Activated CD8-positive, alpha-beta T cell treated with anti-CD3 and anti-CD28 coated beads for 36 hours (primary cell): ENCODE measurements around the gene TIMM8A. TPM values are rescaled to one million over a fixed set of nuclear protein-coding genes. Genes with fewer than 3 reads are reported as not detected.

Experiments used
- ATAC-seq: fragments of 200-7000 bp; cut with Tn5 transposase; one replicate; pipeline ENCODE4 v1.10.0; 2021; ENCODE audit warnings: mild to moderate bottlenecking, moderate library complexity
- CTCF ChIA-PET: fragments of 350-600 bp; sonication (Branson Sonifier 250); formaldehyde crosslinking; loops from one replicate; lab custom pipeline; 2021; ENCODE audit warnings: antibody characterized with exemption; lab: Charles Lee
- POLR2A ChIA-PET: fragments of 350-600 bp; sonication (Branson Sonifier 250); formaldehyde crosslinking; loops from one replicate; lab custom pipeline; 2021; ENCODE audit warnings: antibody characterized with exemption; lab: Charles Lee
- DNase-seq: peaks from one replicate; pipeline ENCODE4 v3.0.0-alpha.2; 2020
- H3K27ac Mint-ChIP-seq: one replicate; pipeline ENCODE4 v1.8.0; 2021; ENCODE audit warnings: mild to moderate bottlenecking, mixed read lengths
- H3K27me3 Mint-ChIP-seq: one replicate; pipeline ENCODE4 v1.8.0; 2021; ENCODE audit warnings: mixed read lengths
- H3K36me3 Mint-ChIP-seq: one replicate; pipeline ENCODE4 v1.8.0; 2021; ENCODE audit warnings: low read depth, mixed read lengths
- H3K4me1 Mint-ChIP-seq: one replicate; pipeline ENCODE4 v1.8.0; 2021; ENCODE audit warnings: low read depth, mixed read lengths
- H3K4me3 Mint-ChIP-seq: one replicate; pipeline ENCODE4 v1.8.0; 2021; ENCODE audit warnings: mild to moderate bottlenecking, moderate library complexity, mixed read lengths
- H3K9me3 Mint-ChIP-seq: one replicate; pipeline ENCODE4 v1.8.0; 2021; ENCODE audit warnings: mixed read lengths
- CTCF ChIP-seq: fragments of 200-600 bp; IDR thresholded peaks from one replicate; pipeline ENCODE4 v1.8.0; 2022; ENCODE audit warnings: antibody characterized with exemption, mild to moderate bottlenecking
- intact Hi-C: fragments of 100-400 bp; cut with micrococcal nuclease; formaldehyde crosslinking; loops from one replicate; pipeline ENCODE4 v1.10.0; 2022
- total RNA-seq, 2 experiments: library from RNA; stranded (reverse); gene quantifications; one replicate each; pipeline ENCODE4 v1.2.3, GENCODE V29; 2021

Gene TIMM8A
- total RNA-seq, 2 experiments from 2014 or later = 23.2 to 26.3 TPM

GRCh38 chrX:101362116-101362515, 13.6 kb upstream of the TIMM8A start:
- no peak for TF ChIP-seq CTCF
- H3K27me3 Mint-ChIP-seq = no peaks in the 10 kb centered on the region
- intact Hi-C loops = no loop called here
- no peak for DNase-seq
- no peak for ATAC-seq
- H3K9me3 Mint-ChIP-seq = no peaks in the 10 kb centered on the region
- H3K4me3 Mint-ChIP-seq = no peak overlapping the region
- no peak overlapping the region for H3K27ac Mint-ChIP-seq
- peaks cover 4% of the 10 kb centered on the region for H3K4me1 Mint-ChIP-seq
- H3K36me3 Mint-ChIP-seq = no peaks in the 10 kb centered on the region
- ChIA-PET CTCF (no interaction called here), POLR2A (no interaction called here)

DNA sequence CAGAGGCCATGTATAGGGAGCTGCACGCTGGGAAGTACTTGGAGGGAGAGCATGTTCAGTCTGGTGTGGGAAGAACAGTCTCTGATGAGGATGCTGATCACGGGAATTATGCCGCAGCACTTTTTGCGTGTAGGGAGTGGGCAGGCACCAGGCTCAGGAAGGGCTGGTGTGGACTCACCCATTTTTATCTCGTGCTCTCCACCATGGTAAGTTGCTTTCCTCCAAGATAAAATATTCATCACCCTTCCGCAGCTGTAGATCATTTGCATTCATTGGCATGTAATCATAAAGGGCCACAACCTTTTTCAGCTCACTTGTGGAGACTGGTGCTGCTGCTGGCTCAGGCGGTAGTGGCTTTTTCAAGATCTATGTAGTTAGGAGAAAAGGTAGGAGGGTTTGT, 11.8 kb upstream of the TIMM8A start:
- POLR2A ChIA-PET = no interaction called here
- Mint-ChIP-seq H3K27ac (no peak overlapping the region), H3K4me3 (no peak overlapping the region), H3K9me3 (no peaks in the 10 kb centered on the region), H3K27me3 (no peaks in the 10 kb centered on the region), H3K36me3 (no peaks in the 10 kb centered on the region), H3K4me1 (peaks cover 4% of the 10 kb centered on the region)
- intact Hi-C loops = no loop called here
- no peak for DNase-seq
- TF ChIP-seq CTCF = no peak
- CTCF ChIA-PET = no interaction called here
- ATAC-seq = no peak

- Mint-ChIP-seq H3K36me3 (no peaks in the 10 kb centered on the region), H3K27me3 (no peaks in the 10 kb centered on the region), H3K27ac (no peak overlapping the region), H3K9me3 (no peaks in the 10 kb centered on the region), H3K4me3 (no peak overlapping the region), H3K4me1 (peaks cover 4% of the 10 kb centered on the region)
- POLR2A ChIA-PET = no interaction called here
- CTCF ChIA-PET = no interaction called here
- intact Hi-C loops = no loop called here
- ATAC-seq = no peak
- TF ChIP-seq CTCF = no peak
- no peak for DNase-seq
Observed at GRCh38 chrX:101359966-101360365, 11.4 kb upstream of the TIMM8A start.

DNA sequence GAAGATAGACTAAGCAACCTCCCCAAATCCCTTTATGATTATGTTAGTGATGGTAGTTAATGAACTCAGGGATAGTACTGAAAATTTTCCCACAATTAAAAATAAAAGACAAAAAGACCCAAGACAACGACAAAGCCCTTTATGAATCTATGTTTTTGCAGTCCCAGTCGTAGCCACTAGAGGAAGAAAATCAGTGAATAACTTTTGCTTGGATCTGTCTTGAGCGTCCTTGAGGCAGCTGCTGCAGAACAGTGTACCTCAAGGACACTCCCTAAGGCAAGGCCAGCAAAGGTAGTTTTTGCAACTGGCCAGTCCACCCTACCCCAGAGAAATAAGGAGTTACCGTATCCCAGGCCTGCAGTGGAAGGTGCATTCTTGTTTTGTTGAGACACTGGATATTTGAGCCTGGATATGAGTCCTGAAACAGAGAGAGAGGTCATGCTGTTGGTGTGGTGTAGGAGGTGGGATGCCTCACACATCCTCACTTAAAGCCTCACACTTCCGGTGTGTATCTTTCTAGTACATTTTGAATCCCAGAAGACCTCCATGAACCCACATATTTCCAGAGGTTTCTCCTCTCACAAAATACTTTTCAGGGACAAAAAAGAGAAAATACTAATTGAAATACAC, 8.7 kb upstream of the TIMM8A start:
- no peak for ATAC-seq
- intact Hi-C loops = no loop called here

More for the DNA sequence above, 8.7 kb upstream of the TIMM8A start:
- CTCF ChIA-PET = no interaction called here
- H3K27me3 Mint-ChIP-seq = no peaks in the 10 kb centered on the region
- no peak overlapping the region for H3K27ac Mint-ChIP-seq
- no peaks in the 10 kb centered on the region for H3K9me3 Mint-ChIP-seq
- no peak for DNase-seq
- H3K4me3 Mint-ChIP-seq = no peak overlapping the region
- TF ChIP-seq CTCF = no peak
- H3K36me3 Mint-ChIP-seq = no peaks in the 10 kb centered on the region
- POLR2A ChIA-PET = interaction anchor here (0.9 kb wide), 1 partner anchor 33 kb away, joined by 3 read pairs; the partner anchor contains the start of gene RPL36A
- peaks cover 4% of the 10 kb centered on the region for H3K4me1 Mint-ChIP-seq
